DMS79 treated with DMSO at 0.1 percent for 48 hours (cell line): ENCODE results near the gene WDR1.

Experiments used
- DNase-seq: peaks from one replicate; lab custom pipeline; 2025; lab: John Stamatoyannopoulos, UW

Gene WDR1

DNA sequence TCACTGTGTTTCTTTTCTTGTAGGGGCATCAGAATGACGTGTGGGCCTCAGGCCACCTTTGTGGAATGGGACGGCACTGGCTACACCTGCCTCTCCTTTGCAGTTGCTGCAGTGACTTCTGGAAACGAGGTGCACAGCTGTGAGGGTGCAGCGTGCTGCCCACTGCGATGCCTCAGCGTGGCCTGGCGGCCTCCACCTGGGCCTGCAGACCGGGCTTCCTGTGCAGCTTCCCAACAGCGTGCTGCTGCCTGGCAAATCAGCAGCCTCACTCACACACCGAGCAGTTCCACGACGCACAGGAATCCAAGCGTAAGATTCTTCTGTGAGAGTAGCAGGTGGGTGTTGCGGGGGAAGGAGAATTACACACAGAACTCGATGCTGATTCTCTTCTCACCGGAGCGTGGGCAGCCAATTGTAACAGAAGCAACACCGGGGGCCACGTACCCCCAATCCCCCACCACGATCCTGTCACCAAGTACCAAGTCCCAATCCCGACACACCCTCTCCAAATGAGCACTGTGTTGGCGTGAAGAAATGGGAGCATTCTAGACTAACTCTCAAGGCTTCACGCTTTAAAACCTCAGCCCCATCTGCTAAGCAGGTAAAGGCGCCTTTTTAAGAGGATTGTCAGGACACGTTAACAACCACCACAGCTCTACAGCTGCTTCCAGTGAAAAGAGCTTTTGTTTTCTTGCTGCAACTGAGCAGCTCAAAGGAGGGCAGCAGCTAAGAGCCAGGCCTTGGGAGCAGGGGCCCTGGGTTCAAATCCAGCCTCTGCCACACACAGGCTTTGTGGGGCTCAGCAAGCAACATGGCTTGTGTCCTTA lies 16.9 kb downstream of the WDR1 start:
- peak; percentile 15 for DNase-seq

DNA sequence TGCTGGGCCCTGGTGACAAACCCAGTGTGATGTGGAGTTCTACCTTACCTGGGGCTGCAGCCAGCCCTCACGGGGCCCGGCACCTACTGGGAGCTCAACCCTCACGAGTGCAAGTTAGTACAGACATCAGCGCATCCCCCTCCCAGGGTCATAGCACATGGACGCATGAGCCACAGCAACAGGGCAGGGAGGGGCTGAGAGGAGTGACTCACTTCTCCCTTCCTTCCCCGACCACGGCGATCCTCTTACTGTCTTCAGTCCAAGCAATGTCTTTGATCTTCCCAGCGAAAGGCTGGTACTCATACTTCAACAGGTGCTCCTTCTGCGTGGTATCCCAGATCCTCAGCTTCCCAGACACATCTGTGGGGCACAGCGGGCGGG lies 17.8 kb downstream of the WDR1 start:
- no peak for DNase-seq

DNA sequence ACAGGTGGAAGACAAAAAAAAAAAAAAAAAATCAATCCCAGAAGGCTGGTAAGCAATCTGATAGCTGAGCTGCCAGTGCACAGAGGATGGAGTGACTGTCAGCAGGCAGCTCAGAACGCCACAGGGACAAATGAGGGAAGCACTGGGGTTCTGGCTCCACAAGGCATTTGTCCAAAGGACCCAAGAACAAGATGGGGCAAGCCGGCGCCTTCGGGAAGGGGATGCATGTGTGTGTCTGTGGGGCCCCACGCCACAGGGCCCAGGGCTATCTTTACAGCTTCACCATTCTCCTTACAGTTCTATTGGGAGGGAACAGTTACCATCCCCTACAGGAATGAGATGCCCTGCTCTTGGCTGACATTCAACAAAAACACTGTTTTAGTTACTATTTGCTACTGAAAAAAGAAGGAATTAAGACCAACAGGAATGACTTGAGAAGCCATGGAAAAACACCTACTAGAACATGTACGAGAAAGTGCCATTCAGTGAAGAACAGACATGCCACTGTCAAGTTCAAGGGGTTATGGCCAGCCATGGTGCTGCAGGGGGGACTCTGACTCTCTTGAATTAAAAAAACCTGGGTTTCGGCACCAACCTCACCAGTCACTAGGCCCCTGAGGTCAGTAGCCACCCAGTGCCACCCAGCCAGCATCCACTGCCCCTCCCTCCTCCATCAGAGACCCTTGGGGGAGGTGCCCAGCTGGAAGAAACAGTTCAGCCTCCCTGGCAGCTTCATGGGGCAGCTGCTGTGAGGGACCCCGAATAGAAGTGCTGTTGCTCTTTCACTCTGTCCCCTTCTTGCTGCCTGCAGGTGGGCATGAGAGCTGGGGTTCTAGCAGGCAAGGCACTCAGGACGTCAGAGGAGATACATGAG lies 18.5 kb downstream of the WDR1 start:
- DNase-seq: no peak

DNA sequence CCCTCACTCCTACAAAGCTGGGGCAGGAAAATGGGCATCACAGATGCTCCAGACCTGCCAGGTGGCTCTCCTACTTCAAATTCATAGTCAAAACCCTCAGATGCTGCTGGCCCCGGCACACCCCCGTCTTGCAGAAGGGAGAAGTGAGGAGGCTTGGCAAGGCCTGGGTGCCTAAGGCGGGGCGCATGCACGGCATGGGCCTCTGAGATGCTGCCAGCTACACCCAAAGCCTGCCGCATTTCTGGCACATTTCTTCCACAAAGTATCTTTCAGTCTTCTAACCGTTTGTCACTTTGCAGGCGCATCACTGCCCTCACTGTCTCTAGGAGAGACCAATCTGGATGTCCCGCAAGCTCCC lies 19.6 kb downstream of the WDR1 start:
- no peak for DNase-seq

DNA sequence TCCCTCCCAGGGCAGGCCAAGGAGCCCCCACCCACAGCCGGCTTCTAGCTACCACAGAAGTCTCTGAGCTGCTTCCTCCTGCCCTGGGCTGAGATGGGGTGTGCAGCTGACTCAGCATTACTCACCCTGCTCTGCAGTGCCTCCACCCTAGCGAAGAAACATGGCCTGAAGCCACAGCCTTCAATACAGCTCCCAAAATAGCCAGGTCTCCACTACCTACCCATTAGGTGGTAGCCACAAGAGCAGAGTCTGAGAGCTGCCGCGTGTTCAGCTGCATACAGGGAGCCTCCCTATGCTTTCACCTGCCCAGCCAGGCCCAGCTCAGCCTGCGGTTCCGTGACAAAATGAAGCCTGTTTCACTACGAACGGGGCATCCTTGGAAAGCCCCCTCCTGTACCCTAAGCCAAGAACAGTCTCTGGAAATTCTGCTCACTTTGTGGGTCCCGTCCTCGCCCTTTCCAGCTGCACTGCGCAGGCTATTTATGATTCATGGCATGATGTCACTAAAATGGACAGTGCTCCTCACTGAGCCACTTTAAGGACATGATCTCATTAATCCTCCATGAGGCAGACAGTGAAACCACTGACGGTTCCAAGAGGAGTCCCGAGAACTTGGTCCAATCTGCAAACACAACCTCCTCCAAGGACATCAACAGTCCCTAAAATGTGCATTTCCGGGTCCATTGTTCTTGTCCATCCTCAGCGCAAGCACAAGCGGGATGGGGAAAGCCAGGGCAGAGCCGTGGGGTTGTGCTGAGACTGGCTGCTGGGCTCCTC lies 20.2 kb downstream of the WDR1 start:
- no peak for DNase-seq

DNA sequence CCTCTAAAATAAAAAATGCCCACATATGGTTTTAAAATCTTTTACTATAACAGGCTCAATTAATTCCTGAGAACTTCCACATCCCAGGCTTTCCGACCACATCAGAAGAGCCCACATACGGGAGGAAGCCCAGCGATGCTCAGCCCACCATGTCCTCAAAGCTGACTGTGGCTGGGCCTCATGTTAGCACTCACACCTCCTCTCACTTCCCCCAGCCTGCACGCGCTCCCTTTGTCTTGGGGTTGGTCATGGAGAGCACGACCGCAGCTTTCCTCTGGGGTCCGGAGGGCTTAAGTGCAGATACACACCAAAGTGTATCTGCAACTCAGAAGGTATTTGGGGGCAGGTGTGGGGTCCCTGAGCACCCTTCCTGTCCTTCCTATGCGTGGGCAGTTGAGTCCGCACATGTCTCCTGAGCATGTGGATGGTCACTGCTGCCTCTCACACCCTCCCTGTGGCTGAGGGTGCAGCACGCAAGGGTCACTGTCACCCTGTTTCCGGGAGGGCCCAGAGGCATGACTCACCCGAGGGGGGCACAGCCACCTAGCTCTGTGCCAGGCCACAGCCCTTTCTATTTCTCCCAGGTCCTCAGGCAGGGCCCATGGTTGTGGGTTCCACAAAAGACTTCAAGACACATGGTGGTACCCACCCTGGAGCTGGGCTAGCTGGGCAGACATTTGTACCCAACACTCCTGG lies 21.2 kb downstream of the WDR1 start:
- no peak for DNase-seq

DNA sequence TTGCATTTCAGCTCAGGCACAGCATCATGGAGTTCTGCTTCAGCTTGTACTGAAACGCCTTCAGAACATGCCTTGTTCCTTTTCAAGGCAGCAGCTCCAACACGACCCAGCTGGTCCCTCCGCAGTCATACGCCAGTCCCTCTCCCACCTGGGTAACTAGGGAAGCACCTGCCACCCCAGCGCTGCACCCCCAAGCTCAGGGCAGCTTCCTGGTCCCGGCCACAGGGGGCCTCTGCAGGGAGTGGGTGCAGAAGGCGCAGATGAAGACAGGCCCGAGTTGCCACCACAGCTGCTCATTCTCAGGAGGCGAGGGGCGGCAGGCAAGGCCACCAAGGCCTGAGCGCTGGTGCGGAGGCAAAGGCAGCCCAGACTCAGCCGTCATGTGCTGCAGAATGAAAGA lies 21.8 kb downstream of the WDR1 start:
- DNase-seq: no peak

DNA sequence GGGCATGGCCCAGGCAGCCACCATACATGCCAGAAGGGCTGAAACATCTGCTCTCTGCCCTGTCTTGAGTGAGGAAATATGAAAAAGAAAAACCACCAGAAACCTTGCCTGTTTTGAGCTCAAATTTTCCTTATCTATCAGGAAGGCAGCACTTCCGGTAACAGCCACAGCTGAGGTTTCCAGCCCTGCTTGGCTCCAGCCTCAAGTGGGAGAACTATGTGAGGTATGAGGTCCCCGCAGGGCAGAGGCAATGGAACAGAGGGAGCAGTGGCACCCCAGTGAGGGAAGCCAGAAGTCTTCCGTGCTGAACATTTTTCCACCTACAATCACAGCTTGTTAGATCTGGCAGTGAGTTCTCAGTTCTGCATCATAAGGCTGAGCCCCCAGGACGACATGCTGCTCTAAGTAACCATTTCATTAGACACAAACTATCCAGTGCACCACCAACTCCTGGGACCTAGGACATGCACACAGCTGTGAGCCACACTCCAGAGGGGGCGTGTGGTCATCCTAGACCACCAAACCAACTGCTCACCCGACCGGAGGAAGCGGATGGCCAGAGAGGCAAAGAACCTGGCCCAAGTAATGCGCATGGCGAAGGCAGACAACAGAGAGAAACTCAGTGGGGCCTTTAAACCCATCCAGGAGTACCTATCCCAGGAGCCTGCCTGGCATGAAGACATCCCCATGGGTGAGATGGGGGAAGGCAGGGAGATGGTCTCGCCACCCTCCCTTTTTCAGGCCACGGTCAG lies 22.6 kb downstream of the WDR1 start:
- no peak for DNase-seq

DNA sequence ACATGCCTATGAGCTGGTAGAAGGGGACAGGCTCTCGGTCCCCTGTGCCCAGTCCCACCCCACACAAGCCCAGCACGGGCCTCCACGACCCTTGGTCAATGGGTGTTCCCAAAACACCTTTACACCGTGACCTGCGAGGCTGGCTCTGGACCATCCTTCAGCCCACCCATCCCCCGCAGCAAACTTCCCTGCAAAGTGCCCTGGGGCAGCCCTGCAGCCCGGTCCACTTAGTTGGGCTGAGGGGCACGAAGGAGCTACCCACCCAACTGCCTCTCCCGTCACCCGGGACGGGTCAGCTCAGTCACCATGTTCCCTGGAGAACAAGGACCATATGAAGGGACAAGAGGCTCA lies 23.4 kb downstream of the WDR1 start:
- no peak for DNase-seq

DNA sequence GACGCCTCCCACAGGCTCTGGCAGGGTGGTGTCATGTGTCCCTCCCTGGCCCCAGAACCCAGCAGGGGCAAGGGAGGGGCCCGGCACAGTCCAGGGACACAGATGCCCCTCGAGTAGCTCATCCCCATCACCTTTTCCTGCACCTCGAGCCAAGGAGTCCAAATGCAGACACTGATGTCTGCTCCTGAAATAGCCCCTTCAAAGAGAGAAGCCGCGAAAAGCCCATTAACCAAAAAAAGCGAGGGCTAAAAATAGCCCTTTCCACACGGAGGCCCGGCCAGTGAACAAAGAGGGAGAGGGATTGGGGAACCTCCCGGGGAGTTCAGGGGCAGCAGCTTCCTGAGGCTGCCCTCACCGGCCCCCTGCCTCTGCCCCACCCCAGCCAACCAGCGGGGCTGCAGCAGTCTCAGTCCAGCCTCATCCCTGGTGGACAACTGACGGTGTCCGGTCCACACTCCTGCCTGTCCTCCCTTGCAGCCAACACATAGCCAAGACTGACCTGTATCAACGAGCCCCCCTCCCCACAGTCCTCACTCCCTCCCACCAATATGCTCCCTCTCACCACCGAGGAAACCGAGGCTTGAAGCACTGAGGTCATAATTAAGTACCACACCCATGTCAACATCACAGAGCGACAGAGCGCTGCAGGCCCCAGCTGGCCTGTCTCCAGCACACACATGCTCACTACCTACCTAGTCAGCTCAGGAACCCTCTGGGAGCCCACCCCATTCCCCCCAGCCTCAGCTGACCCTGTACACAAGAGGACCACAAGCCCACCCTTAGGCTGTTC lies 23.9 kb downstream of the WDR1 start:
- no peak for DNase-seq

DNA sequence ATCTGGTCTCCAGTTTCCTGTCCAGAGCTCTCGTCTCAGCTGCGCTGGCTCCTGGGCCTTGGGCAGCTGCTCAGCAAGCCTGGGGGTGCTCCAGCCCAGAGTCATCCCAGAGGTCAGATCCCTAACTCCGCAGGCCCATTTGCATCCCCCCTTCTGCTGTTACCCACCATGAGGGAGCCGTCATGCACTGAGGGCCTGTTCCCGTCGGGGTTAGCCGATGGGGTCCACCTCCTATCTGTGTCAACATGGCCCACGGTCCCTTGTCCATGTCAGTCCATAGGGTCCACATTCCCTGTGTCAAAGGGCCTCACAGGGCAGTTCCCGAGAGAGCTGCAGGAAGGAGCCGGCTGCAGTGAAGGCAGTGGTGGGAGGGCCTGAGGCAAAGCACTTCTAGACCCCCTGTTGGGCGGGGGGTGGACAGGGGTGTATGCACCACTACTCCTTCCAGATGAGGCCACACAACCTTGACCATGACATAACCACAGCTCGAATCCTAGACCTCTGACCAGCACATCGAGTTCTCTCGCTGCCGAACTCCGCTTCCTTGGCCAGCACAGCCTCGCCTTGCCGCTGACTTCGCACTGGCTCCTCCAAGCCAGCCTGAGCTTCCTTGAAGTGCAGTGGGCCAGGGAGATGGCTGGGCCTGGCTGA lies 24.9 kb downstream of the WDR1 start:
- no peak for DNase-seq

DNA sequence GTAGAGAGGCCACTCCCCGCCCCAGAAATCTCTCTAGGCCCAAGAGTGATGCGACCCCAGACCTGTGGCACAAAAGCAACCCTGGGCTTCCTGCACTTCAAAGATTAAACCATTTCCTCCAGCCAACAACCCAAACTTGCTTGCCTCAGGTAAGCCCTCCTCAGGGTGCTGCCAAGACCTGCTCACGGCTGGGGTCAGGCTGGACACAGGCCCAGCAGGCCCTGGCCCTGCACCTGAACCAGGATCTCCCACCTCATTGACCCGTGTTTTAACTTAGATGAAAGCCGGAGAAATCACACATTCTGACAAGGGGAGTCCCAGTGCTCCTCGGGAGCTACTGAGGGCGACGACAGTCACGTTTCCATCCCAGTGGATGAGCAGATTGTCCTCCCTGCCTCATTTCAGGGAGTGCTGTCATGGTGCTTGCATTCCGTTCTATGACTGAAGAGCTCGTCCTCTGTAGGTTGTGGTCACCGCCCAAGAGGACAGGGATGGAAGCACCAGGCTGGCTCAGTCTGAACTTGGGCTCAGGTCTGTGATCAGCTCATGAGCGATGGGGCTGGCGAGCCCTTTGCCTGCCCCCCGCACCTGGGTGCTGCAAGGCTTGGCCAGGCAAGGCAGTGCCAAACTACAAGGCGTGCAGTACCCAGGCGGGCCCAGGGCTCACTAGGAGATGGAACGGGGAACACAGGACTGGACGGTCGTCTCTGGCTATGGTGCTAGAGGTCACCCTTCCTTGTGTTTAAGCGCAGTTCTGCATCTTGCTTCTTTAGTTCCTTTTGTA lies 25.9 kb downstream of the WDR1 start:
- no peak for DNase-seq

DNA sequence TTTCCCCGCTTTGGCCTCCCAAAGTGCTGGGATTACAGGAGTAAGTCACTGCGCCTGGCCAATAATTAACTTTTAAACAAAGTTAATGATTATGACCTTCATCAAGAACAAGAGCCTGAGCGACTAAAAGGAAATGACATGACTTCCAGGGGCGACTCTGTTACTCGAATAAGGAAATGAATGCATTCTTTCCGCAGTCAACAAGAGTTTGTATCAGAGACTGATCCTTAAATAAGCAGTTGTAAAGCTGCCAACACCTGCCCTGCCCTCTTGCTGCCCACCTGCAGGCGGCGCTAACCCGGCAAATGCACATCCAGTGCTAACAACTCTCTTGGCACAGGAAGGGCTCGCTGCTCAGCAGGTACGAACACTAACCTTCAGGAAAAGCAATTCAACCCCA lies 27.3 kb downstream of the WDR1 start:
- DNase-seq: no peak

DNA sequence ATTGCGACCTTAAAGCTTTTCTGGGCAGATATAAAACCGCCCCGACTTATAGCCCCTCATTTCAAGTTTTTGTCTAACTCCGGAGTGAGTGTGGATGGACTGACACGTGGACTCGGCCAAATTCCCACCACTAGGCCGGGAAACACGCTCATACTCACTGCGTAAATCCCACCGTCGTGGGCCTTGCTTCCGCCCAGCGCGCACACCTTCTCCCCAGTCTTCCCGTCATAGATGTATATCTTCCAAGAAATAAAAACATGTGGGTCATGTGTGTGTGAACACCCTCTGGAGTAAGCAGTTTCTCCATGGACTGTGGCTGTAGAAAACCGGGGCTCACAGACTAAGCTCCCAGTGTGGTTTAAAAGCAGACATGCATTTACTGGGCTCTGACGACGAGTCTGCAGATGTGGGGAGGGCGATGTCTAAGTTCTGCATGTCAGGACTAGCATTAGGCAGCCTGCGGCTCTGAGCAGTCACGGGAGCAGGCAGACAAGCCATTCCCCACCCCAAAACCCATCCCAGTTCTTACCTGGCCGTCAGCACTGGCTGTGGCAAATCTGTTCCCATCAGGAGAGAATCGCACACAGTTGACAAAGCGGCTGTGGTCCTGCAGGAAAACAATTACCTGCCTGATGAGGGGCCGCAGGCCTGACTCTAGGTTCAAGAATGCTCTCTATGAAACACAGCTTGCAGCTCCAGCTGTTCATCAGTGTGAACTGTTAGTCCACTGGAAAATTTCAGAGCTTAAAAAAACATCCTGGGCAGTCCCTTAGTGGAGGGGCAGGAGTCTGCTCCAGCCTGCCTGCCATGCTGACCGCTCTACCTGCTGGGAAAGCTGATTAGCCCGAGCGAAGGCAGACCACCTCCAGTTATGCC lies 28.2 kb downstream of the WDR1 start:
- no peak for DNase-seq

DNA sequence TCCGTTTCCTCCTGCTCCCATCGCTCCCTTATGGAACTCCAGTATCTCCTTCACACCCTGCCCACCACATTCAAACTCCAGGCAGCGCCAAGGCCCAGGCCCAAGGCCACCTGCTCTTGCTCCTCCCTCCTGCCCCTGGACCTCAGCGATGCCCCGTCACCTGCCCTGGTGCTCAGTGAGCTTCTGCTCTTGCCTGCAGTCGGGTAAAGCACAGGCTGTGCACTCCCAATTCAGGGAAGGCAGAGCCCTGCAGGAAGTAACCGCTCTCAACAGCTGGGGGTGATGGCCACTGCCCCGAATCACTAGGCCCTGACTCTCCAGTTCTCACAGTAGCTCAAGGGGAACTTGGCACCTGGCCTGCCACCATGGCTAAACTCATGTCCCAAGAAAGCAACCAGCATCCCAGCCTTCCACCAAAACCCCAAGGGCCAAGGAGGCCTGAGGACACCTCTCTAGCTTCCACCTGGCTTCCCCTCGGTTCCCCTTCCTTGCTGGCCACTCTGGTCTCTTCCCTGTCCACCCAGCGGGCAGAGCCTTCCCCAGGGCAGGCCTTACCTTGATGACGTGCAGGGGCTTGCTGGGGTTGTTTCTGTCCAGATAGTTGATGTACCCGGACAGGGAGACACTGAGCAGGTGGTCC lies 29.3 kb downstream of the WDR1 start:
- DNase-seq: no peak

DNA sequence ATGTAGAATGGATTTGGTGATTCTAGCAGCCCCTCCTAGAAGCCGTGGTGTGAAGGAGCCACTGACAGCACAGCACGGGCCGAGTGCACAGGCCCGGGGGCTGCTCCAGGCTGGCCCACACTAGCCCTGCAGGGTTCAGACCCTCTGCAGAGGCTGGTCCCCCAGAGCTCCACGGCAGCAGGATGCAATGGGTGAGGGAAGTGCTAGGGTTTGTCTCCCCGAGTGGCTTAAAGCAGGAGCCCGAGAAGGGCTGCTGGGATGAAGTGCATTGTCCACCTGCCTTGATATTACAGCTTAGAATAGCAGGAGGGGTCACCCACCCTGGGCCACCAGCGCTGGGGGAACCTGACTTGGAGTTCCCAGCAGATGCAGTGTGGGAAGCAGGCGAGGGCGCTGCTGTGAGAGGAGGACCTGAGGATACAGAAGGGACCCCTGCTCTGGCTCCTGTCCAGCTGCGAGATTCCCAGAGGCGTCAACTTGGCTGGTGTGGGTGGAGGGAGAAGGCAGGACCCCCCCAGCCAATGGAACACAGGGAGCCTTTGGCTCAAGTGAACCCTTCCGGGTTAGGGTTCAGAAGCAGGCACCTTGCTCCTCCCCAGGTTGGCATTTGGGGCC lies 30.0 kb downstream of the WDR1 start:
- no peak for DNase-seq

DNA sequence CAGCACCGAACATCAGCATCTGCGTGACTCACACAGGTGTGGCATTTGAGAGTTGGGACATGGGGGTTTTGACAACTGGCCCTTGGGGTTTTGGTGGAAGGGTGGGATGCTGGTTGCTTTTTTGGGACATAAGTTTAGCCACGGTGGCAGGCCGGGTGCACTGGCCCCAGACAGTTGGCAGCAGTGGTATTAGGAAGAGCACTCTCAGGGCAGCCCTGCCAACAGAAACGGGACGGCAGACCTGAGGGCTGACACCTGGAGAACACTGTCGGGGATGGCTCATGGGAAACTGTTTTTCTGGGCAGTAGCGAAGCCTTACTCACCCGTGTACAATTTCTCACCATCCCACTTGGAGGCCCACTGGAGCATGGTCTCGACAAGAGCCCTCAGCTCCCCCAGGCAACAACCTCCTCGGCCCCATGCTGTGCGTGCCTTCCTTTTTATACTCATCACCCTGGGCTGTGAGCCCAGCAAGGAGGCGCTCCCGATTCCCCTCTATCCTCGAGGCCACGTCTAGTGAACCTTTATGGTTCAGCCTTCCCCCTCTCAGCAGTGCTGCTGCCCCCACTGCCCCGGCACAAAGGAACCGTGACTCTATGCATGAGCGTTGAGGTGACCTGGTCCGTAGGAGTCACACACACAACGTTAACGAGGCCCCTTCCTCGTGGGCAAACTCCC lies 30.6 kb downstream of the WDR1 start:
- peak; percentile 24 for DNase-seq
